CD14-positive monocyte (primary cell): ENCODE measurements around the gene ZNF407. TPM values are rescaled to one million over a fixed set of nuclear protein-coding genes. Genes with fewer than 3 reads are reported as not detected.
A peak's percentile ranks its signal among the peaks of the same experiment; 100 is the strongest.

Experiments
- DNase-seq, 3 donors: peaks; one replicate each; pipeline ENCODE4 v3.0.0-alpha.2; 2011 to 2022
- H2AFZ ChIP-seq: 2 replicates; pipeline ENCODE4 v1.6.0; 2012; ENCODE audit warnings: mild to moderate bottlenecking, low read depth, low read length, inconsistent platforms; ENCODE audit not compliant: insufficient read depth, poor library complexity, severe bottlenecking
- H3K27ac ChIP-seq, 2 donors: 1 replicate in 1 of 2; 2 replicates in 1 of 2; pipeline ENCODE4 v1.5.1; 2012 to 2013; ENCODE audit warnings: low read length in 2 of 2, control low read depth in 1 of 2, inconsistent platforms in 1 of 2, low read depth in 1 of 2, mild to moderate bottlenecking in 1 of 2
- H3K27me3 ChIP-seq, 2 donors: one replicate each; pipeline versions ENCODE4 v1.6.0 to v1.6.1; 2011 to 2013; ENCODE audit warnings: low read length in 2 of 2; ENCODE audit not compliant: control insufficient read depth in 2 of 2, insufficient read depth in 2 of 2
- H3K36me3 ChIP-seq, 2 donors: replicated peaks in 1 of 2; 1 replicate in 1 of 2; 2 replicates in 1 of 2; pipeline versions ENCODE4 v1.5.1 to v1.6.1; 2012 to 2013; ENCODE audit warnings: low read length in 2 of 2, control low read depth in 1 of 2, inconsistent platforms in 1 of 2, mild to moderate bottlenecking in 1 of 2; ENCODE audit not compliant: insufficient read depth in 2 of 2, control insufficient read depth in 1 of 2
- H3K4me1 ChIP-seq, 2 donors: 1 replicate in 1 of 2; 2 replicates in 1 of 2; pipeline versions ENCODE4 v1.5.1 to v1.6.1; 2012 to 2013; ENCODE audit warnings: low read length in 2 of 2, control low read depth in 1 of 2, inconsistent platforms in 1 of 2, mild to moderate bottlenecking in 1 of 2, moderate library complexity in 1 of 2; ENCODE audit not compliant: insufficient read depth in 2 of 2, control insufficient read depth in 1 of 2
- H3K4me2 ChIP-seq: replicated peaks from 2 replicates; pipeline ENCODE3; 2012; ENCODE audit warnings: low read length, moderate library complexity, mild to moderate bottlenecking; ENCODE audit not compliant: poor library complexity, severe bottlenecking; ENCODE audit errors: extremely low read depth
- H3K4me3 ChIP-seq, 3 experiments: fragments of 200-600 bp in 1 of 3; sonication (generic) in 1 of 3; replicated peaks in 1 of 3; 1 replicate in 2 of 3; 2 replicates in 1 of 3; pipeline ENCODE4 v1.5.1; 2011 to 2013; ENCODE audit warnings: low read length in 3 of 3, mild to moderate bottlenecking in 3 of 3, control low read depth in 2 of 3, low read depth in 2 of 3, inconsistent platforms in 1 of 3, moderate library complexity in 1 of 3
- H3K79me2 ChIP-seq: 2 replicates; pipeline ENCODE4 v1.6.0; 2012; ENCODE audit warnings: mild to moderate bottlenecking, control low read depth, inconsistent platforms, low read length, moderate library complexity; ENCODE audit not compliant: insufficient read depth
- H3K9ac ChIP-seq: 2 replicates; pipeline ENCODE4 v1.6.0; 2017; ENCODE audit warnings: low read length, mild to moderate bottlenecking; ENCODE audit not compliant: insufficient read depth, poor library complexity, severe bottlenecking
- H3K9me3 ChIP-seq, 2 donors: replicated peaks in 1 of 2; 1 replicate in 1 of 2; 2 replicates in 1 of 2; pipeline versions ENCODE4 v1.5.1 to v1.6.1; 2012 to 2013; ENCODE audit warnings: low read length in 2 of 2, control low read depth in 1 of 2; ENCODE audit not compliant: control insufficient read depth in 1 of 2, insufficient read depth in 1 of 2
- H4K20me1 ChIP-seq: 2 replicates; pipeline ENCODE4 v1.6.0; 2012; ENCODE audit warnings: mild to moderate bottlenecking, low read length, control low read depth, moderate library complexity; ENCODE audit not compliant: insufficient read depth
- H3K27ac Mint-ChIP-seq, 7 donors: one replicate each; pipeline ENCODE4 v1.8.0; 2020; ENCODE audit warnings: mild to moderate bottlenecking in 7 of 7, mixed read lengths in 7 of 7, moderate library complexity in 6 of 7, inconsistent platforms in 2 of 7
- H3K27me3 Mint-ChIP-seq, 3 donors: one replicate each; pipeline ENCODE4 v1.8.0; 2021 to 2022; ENCODE audit warnings: low read depth in 3 of 3, mild to moderate bottlenecking in 3 of 3, mixed read lengths in 3 of 3, moderate library complexity in 3 of 3, inconsistent platforms in 1 of 3
- H3K36me3 Mint-ChIP-seq, 2 donors: one replicate each; pipeline ENCODE4 v1.8.0; 2020; ENCODE audit warnings: mixed read lengths in 2 of 2, inconsistent platforms in 1 of 2, mild to moderate bottlenecking in 1 of 2
- H3K4me1 Mint-ChIP-seq: one replicate; pipeline ENCODE4 v1.8.0; 2020; ENCODE audit warnings: mild to moderate bottlenecking, mixed read lengths
- H3K4me3 Mint-ChIP-seq, 2 donors: one replicate each; pipeline ENCODE4 v1.8.0; 2020; ENCODE audit warnings: mild to moderate bottlenecking in 2 of 2, mixed read lengths in 2 of 2, moderate library complexity in 1 of 2
- H3K9me3 Mint-ChIP-seq, 7 donors: one replicate each; pipeline ENCODE4 v1.8.0; 2020 to 2022; ENCODE audit warnings: mixed read lengths in 7 of 7, mild to moderate bottlenecking in 6 of 7, moderate library complexity in 6 of 7, inconsistent platforms in 2 of 7
- CTCF ChIP-seq: fragments of 200-600 bp; IDR thresholded peaks from one replicate; pipeline ENCODE4 v1.8.0; 2022; ENCODE audit warnings: antibody characterized with exemption, mild to moderate bottlenecking
- WGBS: methylation state at CpG from one replicate; pipeline ENCODE4 v1.1.5; 2013; ENCODE audit warnings: missing lambda C conversion rate; ENCODE audit not compliant: insufficient coverage; 5-methylcytosine and 5-hydroxymethylcytosine counted together
- intact Hi-C, 2 donors: fragments of 100-400 bp; cut with micrococcal nuclease; formaldehyde crosslinking; loops; one replicate each; pipeline versions ENCODE4 v1.15.0 to v1.15.1; 2023
- polyA plus RNA-seq, 3 donors: library from polyadenylated mRNA; depleted of rRNA in 1 of 3; unstranded in 2 of 3; stranded (reverse) in 1 of 3; fragments of 300-500 nt in 2 of 3; fragments of >200 nt in 1 of 3; fragmentation: Illumina TruSeq in 2 of 3; gene quantifications; 1 replicate in 2 of 3; 2 replicates in 1 of 3; pipeline ENCODE4 v1.2.3, GENCODE V29; 2012 to 2021

ZNF407 gene
- polyA plus RNA-seq, 3 donors: 1.3 to 3.6 (median 1.6) TPM

- Histone ChIP-seq H3K36me3 (peaks cover 8 to 43% of the 10 kb centered on the region in 2 donors), H3K27me3 (no peaks in the 10 kb centered on the region), H3K9ac (no peak overlapping the region), H3K4me1 (peaks cover 21 to 32% of the 10 kb centered on the region in 2 donors), H3K79me2 (no peaks in the 10 kb centered on the region), H3K4me3 (no peak overlapping the region), H4K20me1 (no peaks in the 10 kb centered on the region), H3K9me3 (no peaks in the 10 kb centered on the region), H3K27ac (no peak overlapping the region), H3K4me2 (no peak overlapping the region), H2AFZ (no peak overlapping the region)
- Mint-ChIP-seq H3K36me3 (peaks cover 45 to 53% of the 10 kb centered on the region in 2 donors), H3K9me3 (peaks cover 0 to 2% (median 0%) of the 10 kb centered on the region in 7 donors), H3K4me3 (no peak overlapping the region), H3K4me1 (peaks cover 33% of the 10 kb centered on the region), H3K27ac (no peak overlapping the region), H3K27me3 (peaks cover 0 to 1% (median 0%) of the 10 kb centered on the region in 3 donors)
- DNase-seq: no peak
- no peak for TF ChIP-seq CTCF
- WGBS: no CpG with 5 or more reads among the region's 1 CpG
- intact Hi-C loops: no loop called here
These were observed 39.4 kb downstream of the ZNF407 start for GRCh38 chr18:74637070-74637469.

- H3K27ac ChIP-seq: no peak overlapping the region
- peak overlapping the region in 1 of 7 donors; percentile 82 for H3K27ac Mint-ChIP-seq
- no peak overlapping the region for H2AFZ ChIP-seq
- H3K36me3 ChIP-seq: peaks cover 11 to 49% of the 10 kb centered on the region in 2 donors
- H3K9me3 Mint-ChIP-seq: peaks cover 0 to 2% (median 0%) of the 10 kb centered on the region in 7 donors
- no peaks in the 10 kb centered on the region for H3K9me3 ChIP-seq
- H3K4me3 Mint-ChIP-seq: no peak overlapping the region
- H3K27me3 Mint-ChIP-seq: peaks cover 0 to 1% (median 0%) of the 10 kb centered on the region in 3 donors
- peaks cover 23% of the 10 kb centered on the region for H3K4me1 Mint-ChIP-seq
- H3K4me2 ChIP-seq: no peak overlapping the region
- DNase-seq: no peak
- TF ChIP-seq CTCF: no peak
- H3K4me1 ChIP-seq: peaks cover 12 to 25% of the 10 kb centered on the region in 2 donors
- no peak overlapping the region for H3K4me3 ChIP-seq
- no peaks in the 10 kb centered on the region for H4K20me1 ChIP-seq
- H3K27me3 ChIP-seq: no peaks in the 10 kb centered on the region
- intact Hi-C loops: no loop called here
- H3K36me3 Mint-ChIP-seq: peaks cover 38 to 56% of the 10 kb centered on the region in 2 donors
- WGBS: 100% methylated on average over 1 of the region's 3 CpGs
- no peaks in the 10 kb centered on the region for H3K79me2 ChIP-seq
- no peak overlapping the region for H3K9ac ChIP-seq
These were observed 40.5 kb downstream of the ZNF407 start for GRCh38 chr18:74638210-74638609.
